Measurements from ENCODE around the gene TMEM26. TPM values are rescaled to one million over a fixed set of nuclear protein-coding genes. Genes with fewer than 3 reads are reported as not detected.

Gene TMEM26
- total RNA-seq, 1 experiment from 2014 or later, result 1.6 TPM

GRCh38 chr10:61376908-61377368 is 76.2 kb downstream of the TMEM26 start (continued):
- TF ChIP-seq FOXP4 (CRISPR knock-in tag; IDR thresholded peaks at IDR 0.05) (no peak), ZBTB21 (CRISPR knock-in tag; IDR thresholded peaks at IDR 0.05; ENCODE audit: borderline replicate concordance) (no peak)

DNA sequence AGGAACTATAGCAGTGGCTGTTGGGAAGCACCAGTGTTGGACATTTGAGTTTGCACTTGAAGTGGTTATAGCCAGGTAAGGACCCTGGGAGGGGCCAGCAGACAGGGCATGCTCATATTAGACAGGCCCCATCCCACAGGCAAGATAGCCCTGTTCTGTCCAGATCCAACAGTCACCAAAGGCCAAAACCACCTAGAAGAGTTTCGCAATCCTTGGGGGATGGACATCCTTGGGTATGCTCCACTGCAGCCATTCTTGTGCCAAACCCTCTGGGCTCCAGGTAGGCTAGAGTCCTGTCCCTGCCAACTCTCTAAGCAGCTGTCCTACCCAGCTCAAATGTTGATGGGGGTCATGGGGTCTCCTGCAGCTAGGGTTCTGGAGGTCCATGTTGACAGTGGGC is 76.8 kb downstream of the TMEM26 start:
- Mint-ChIP-seq H3K27ac (no peak overlapping the region), H3K9me3 (peaks cover 29% of the 10 kb centered on the region), H3K36me3 (peaks cover 13% of the 10 kb centered on the region), H3K4me3 (no peak overlapping the region), H3K27me3 (ENCODE audit: low read depth) (no peaks in the 10 kb centered on the region), H3K4me1 (no peaks in the 10 kb centered on the region)
- no peak for TF ChIP-seq ELF4 (CRISPR knock-in tag; IDR thresholded peaks at IDR 0.05; ENCODE audit: low read depth)
- no peak for ATAC-seq
- CTCF ChIA-PET, result no interaction called here
- POLR2A ChIA-PET, result no interaction called here
- no peak for DNase-seq (ENCODE audit: low spot score)

GRCh38 chr10:61366365-61366764 is 86.8 kb downstream of the TMEM26 start:
- ChIA-PET POLR2A (no interaction called here), CTCF (no interaction called here)
- H3K27me3 Mint-ChIP-seq (ENCODE audit: low read depth), result no peaks in the 10 kb centered on the region
- H3K27ac Mint-ChIP-seq, result no peak overlapping the region
- 0 out of 2 replicates have a peak, but pooled peaks cover under 1% of the 10 kb centered on the region for H3K9me3 Mint-ChIP-seq
- no peaks in the 10 kb centered on the region for H3K36me3 Mint-ChIP-seq
- ATAC-seq (no peak), DNase-seq (ENCODE audit: low spot score) (no peak)
- H3K4me1 Mint-ChIP-seq, result no peaks in the 10 kb centered on the region
- TF ChIP-seq, protein P1, sequence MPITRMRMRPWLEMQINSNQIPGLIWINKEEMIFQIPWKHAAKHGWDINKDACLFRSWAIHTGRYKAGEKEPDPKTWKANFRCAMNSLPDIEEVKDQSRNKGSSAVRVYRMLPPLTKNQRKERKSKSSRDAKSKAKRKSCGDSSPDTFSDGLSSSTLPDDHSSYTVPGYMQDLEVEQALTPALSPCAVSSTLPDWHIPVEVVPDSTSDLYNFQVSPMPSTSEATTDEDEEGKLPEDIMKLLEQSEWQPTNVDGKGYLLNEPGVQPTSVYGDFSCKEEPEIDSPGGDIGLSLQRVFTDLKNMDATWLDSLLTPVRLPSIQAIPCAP (CRISPR knock-in tag; IDR thresholded peaks at IDR 0.05), result no peak
- TF ChIP-seq SP1 (CRISPR knock-in tag; conservative IDR thresholded peaks at IDR 0.05) (no peak), ETV6 (CRISPR knock-in tag; IDR thresholded peaks at IDR 0.05) (no peak), ZNF396 (CRISPR knock-in tag; IDR thresholded peaks at IDR 0.05; ENCODE audit: borderline replicate concordance) (no peak), ZNF232 (CRISPR knock-in tag; IDR thresholded peaks at IDR 0.05) (no peak), HMGA2 (CRISPR knock-in tag; IDR thresholded peaks at IDR 0.05) (no peak), MYBL2 (CRISPR knock-in tag; IDR thresholded peaks at IDR 0.05) (no peak), ATF6 (CRISPR knock-in tag; IDR thresholded peaks at IDR 0.05) (no peak), CBFB (CRISPR knock-in tag; IDR thresholded peaks at IDR 0.05; ENCODE audit: low read depth) (no peak)
- TF ChIP-seq, protein P2, sequence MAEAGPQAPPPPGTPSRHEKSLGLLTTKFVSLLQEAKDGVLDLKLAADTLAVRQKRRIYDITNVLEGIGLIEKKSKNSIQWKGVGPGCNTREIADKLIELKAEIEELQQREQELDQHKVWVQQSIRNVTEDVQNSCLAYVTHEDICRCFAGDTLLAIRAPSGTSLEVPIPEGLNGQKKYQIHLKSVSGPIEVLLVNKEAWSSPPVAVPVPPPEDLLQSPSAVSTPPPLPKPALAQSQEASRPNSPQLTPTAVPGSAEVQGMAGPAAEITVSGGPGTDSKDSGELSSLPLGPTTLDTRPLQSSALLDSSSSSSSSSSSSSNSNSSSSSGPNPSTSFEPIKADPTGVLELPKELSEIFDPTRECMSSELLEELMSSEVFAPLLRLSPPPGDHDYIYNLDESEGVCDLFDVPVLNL (CRISPR knock-in tag; IDR thresholded peaks at IDR 0.05; ENCODE audit: borderline replicate concordance, low read depth), result no peak
- TF ChIP-seq, protein P3, sequence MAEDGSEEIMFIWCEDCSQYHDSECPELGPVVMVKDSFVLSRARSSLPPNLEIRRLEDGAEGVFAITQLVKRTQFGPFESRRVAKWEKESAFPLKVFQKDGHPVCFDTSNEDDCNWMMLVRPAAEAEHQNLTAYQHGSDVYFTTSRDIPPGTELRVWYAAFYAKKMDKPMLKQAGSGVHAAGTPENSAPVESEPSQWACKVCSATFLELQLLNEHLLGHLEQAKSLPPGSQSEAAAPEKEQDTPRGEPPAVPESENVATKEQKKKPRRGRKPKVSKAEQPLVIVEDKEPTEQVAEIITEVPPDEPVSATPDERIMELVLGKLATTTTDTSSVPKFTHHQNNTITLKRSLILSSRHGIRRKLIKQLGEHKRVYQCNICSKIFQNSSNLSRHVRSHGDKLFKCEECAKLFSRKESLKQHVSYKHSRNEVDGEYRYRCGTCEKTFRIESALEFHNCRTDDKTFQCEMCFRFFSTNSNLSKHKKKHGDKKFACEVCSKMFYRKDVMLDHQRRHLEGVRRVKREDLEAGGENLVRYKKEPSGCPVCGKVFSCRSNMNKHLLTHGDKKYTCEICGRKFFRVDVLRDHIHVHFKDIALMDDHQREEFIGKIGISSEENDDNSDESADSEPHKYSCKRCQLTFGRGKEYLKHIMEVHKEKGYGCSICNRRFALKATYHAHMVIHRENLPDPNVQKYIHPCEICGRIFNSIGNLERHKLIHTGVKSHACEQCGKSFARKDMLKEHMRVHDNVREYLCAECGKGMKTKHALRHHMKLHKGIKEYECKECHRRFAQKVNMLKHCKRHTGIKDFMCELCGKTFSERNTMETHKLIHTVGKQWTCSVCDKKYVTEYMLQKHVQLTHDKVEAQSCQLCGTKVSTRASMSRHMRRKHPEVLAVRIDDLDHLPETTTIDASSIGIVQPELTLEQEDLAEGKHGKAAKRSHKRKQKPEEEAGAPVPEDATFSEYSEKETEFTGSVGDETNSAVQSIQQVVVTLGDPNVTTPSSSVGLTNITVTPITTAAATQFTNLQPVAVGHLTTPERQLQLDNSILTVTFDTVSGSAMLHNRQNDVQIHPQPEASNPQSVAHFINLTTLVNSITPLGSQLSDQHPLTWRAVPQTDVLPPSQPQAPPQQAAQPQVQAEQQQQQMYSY (CRISPR knock-in tag; IDR thresholded peaks at IDR 0.05), result no peak
- TF ChIP-seq, protein P4, sequence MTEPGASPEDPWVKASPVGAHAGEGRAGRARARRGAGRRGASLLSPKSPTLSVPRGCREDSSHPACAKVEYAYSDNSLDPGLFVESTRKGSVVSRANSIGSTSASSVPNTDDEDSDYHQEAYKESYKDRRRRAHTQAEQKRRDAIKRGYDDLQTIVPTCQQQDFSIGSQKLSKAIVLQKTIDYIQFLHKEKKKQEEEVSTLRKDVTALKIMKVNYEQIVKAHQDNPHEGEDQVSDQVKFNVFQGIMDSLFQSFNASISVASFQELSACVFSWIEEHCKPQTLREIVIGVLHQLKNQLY (CRISPR knock-in tag; IDR thresholded peaks at IDR 0.05), result no peak
- TF ChIP-seq, protein P5, sequence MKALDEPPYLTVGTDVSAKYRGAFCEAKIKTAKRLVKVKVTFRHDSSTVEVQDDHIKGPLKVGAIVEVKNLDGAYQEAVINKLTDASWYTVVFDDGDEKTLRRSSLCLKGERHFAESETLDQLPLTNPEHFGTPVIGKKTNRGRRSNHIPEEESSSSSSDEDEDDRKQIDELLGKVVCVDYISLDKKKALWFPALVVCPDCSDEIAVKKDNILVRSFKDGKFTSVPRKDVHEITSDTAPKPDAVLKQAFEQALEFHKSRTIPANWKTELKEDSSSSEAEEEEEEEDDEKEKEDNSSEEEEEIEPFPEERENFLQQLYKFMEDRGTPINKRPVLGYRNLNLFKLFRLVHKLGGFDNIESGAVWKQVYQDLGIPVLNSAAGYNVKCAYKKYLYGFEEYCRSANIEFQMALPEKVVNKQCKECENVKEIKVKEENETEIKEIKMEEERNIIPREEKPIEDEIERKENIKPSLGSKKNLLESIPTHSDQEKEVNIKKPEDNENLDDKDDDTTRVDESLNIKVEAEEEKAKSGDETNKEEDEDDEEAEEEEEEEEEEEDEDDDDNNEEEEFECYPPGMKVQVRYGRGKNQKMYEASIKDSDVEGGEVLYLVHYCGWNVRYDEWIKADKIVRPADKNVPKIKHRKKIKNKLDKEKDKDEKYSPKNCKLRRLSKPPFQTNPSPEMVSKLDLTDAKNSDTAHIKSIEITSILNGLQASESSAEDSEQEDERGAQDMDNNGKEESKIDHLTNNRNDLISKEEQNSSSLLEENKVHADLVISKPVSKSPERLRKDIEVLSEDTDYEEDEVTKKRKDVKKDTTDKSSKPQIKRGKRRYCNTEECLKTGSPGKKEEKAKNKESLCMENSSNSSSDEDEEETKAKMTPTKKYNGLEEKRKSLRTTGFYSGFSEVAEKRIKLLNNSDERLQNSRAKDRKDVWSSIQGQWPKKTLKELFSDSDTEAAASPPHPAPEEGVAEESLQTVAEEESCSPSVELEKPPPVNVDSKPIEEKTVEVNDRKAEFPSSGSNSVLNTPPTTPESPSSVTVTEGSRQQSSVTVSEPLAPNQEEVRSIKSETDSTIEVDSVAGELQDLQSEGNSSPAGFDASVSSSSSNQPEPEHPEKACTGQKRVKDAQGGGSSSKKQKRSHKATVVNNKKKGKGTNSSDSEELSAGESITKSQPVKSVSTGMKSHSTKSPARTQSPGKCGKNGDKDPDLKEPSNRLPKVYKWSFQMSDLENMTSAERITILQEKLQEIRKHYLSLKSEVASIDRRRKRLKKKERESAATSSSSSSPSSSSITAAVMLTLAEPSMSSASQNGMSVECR (CRISPR knock-in tag; IDR thresholded peaks at IDR 0.05; ENCODE audit: borderline replicate concordance), result no peak
- TF ChIP-seq, protein P6, sequence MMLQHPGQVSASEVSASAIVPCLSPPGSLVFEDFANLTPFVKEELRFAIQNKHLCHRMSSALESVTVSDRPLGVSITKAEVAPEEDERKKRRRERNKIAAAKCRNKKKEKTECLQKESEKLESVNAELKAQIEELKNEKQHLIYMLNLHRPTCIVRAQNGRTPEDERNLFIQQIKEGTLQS (CRISPR knock-in tag; conservative IDR thresholded peaks at IDR 0.05), result no peak
- no peak overlapping the region for H3K4me3 Mint-ChIP-seq
